DND-41 (cell line): Measurements from ENCODE around the gene RGS3.

Experiments used
- EZH2 ChIP-seq: IDR thresholded peaks from 3 replicates; pipeline ENCODE4 v1.6.1; 2012; ENCODE audit warnings: borderline replicate concordance, low read depth, mild to moderate bottlenecking, moderate library complexity, low read length, inconsistent platforms; ENCODE audit not compliant: severe bottlenecking
- TF ChIP-seq, protein P1 (sequence below): IDR thresholded peaks from 2 replicates; pipeline ENCODE4 v1.5.1; 2012; ENCODE audit warnings: borderline replicate concordance, low read length, moderate library complexity, mild to moderate bottlenecking; ENCODE audit not compliant: poor library complexity, severe bottlenecking; ENCODE audit errors: extremely low read depth

DNA sequence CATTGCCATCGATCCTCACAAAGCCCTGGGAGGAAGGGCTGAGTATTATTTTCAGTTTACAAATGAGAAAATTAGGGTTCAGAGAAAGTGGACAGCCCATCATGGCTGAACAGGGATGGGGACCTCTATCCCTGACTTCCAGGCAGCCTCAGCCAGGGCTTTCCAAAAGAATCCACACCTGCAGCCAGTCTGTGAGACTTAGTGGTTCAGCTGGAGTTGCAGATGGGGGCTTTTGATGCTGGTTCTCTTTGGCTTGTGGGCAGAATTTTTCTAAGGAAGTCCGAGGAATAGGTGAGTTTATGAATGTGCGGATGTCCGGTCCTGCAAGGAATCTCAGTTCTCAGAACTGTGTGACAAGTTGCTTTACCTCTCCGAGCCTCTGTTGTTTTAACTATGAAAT lies 138.1 kb downstream of the RGS3 start:
- TF ChIP-seq, protein P1, sequence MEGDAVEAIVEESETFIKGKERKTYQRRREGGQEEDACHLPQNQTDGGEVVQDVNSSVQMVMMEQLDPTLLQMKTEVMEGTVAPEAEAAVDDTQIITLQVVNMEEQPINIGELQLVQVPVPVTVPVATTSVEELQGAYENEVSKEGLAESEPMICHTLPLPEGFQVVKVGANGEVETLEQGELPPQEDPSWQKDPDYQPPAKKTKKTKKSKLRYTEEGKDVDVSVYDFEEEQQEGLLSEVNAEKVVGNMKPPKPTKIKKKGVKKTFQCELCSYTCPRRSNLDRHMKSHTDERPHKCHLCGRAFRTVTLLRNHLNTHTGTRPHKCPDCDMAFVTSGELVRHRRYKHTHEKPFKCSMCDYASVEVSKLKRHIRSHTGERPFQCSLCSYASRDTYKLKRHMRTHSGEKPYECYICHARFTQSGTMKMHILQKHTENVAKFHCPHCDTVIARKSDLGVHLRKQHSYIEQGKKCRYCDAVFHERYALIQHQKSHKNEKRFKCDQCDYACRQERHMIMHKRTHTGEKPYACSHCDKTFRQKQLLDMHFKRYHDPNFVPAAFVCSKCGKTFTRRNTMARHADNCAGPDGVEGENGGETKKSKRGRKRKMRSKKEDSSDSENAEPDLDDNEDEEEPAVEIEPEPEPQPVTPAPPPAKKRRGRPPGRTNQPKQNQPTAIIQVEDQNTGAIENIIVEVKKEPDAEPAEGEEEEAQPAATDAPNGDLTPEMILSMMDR = no peak
- TF ChIP-seq EZH2 = no peak
